ENCODE data around the gene KLRD1.

Gene KLRD1

GRCh38 chr12:10361622-10362021, 54.0 kb downstream of the KLRD1 start:
- no peak for TF ChIP-seq CTCF (conservative IDR thresholded peaks at IDR 0.05; ENCODE audit: low read depth, low read length)
- H3K4me2 ChIP-seq: no peak overlapping the region
- no peaks in the 10 kb centered on the region for H3K79me2 ChIP-seq (ENCODE audit: insufficient read depth, low read depth)
- no peak overlapping the region for H3K9ac ChIP-seq
- H4K20me1 ChIP-seq (ENCODE audit: insufficient read depth): no peaks in the 10 kb centered on the region
- H3K4me1 ChIP-seq (ENCODE audit: low read depth, poor library complexity, severe bottlenecking): peaks cover 11% of the 10 kb centered on the region
- no peak overlapping the region for H2AFZ ChIP-seq (ENCODE audit: low read depth)
- no peaks in the 10 kb centered on the region for H3K36me3 ChIP-seq (ENCODE audit: insufficient read depth)
- no peak overlapping the region for H3K4me3 ChIP-seq (IDR thresholded peaks at IDR 0.05; ENCODE audit: insufficient read depth, low read depth, low read length)
- no peak overlapping the region for H3K27ac ChIP-seq
- H3K27me3 ChIP-seq (ENCODE audit: insufficient read depth, low read depth): peaks cover 13% of the 10 kb centered on the region

GRCh38 chr12:10362325-10362724, 54.7 kb downstream of the KLRD1 start:
- Histone ChIP-seq H3K4me2 (no peak overlapping the region), H3K4me1 (ENCODE audit: low read depth, poor library complexity, severe bottlenecking) (peaks cover 11% of the 10 kb centered on the region), H2AFZ (ENCODE audit: low read depth) (no peak overlapping the region)

GRCh38 chr12:10362828-10363657, 55.4 kb downstream of the KLRD1 start:
- Histone ChIP-seq H3K9ac (no peak overlapping the region), H3K79me2 (ENCODE audit: insufficient read depth, low read depth) (no peaks in the 10 kb centered on the region), H3K36me3 (ENCODE audit: insufficient read depth) (no peaks in the 10 kb centered on the region), H3K27ac (no peak overlapping the region), H3K27me3 (ENCODE audit: insufficient read depth, low read depth) (peaks cover 13% of the 10 kb centered on the region), H2AFZ (ENCODE audit: low read depth) (no peak overlapping the region), H3K4me3 (IDR thresholded peaks at IDR 0.05; ENCODE audit: insufficient read depth, low read depth, low read length) (no peak overlapping the region), H4K20me1 (ENCODE audit: insufficient read depth) (no peaks in the 10 kb centered on the region), H3K4me1 (ENCODE audit: low read depth, poor library complexity, severe bottlenecking) (peaks cover 11% of the 10 kb centered on the region), H3K4me2 (no peak overlapping the region)
- no peak for TF ChIP-seq CTCF (conservative IDR thresholded peaks at IDR 0.05; ENCODE audit: low read depth, low read length)

More at GRCh38 chr12:10362325-10362724, 54.7 kb downstream of the KLRD1 start:
- Histone ChIP-seq H3K36me3 (ENCODE audit: insufficient read depth) (no peaks in the 10 kb centered on the region), H3K27me3 (ENCODE audit: insufficient read depth, low read depth) (peaks cover 13% of the 10 kb centered on the region), H3K4me3 (IDR thresholded peaks at IDR 0.05; ENCODE audit: insufficient read depth, low read depth, low read length) (no peak overlapping the region), H3K79me2 (ENCODE audit: insufficient read depth, low read depth) (no peaks in the 10 kb centered on the region), H4K20me1 (ENCODE audit: insufficient read depth) (no peaks in the 10 kb centered on the region), H3K27ac (no peak overlapping the region), H3K9ac (no peak overlapping the region)
- TF ChIP-seq CTCF (conservative IDR thresholded peaks at IDR 0.05; ENCODE audit: low read depth, low read length): no peak

- H3K4me1 ChIP-seq (ENCODE audit: low read depth, poor library complexity, severe bottlenecking): peaks cover 11% of the 10 kb centered on the region
- no peaks in the 10 kb centered on the region for H3K36me3 ChIP-seq (ENCODE audit: insufficient read depth)
- H3K9ac ChIP-seq: no peak overlapping the region
- no peak for TF ChIP-seq CTCF (conservative IDR thresholded peaks at IDR 0.05; ENCODE audit: low read depth, low read length)
- no peak overlapping the region for H3K27ac ChIP-seq
- peaks cover 13% of the 10 kb centered on the region for H3K27me3 ChIP-seq (ENCODE audit: insufficient read depth, low read depth)
- H3K4me3 ChIP-seq (IDR thresholded peaks at IDR 0.05; ENCODE audit: insufficient read depth, low read depth, low read length): no peak overlapping the region
- H2AFZ ChIP-seq (ENCODE audit: low read depth): no peak overlapping the region
- no peaks in the 10 kb centered on the region for H4K20me1 ChIP-seq (ENCODE audit: insufficient read depth)
- H3K79me2 ChIP-seq (ENCODE audit: insufficient read depth, low read depth): no peaks in the 10 kb centered on the region
- H3K4me2 ChIP-seq: no peak overlapping the region; the same call in 1 of the 2 replicates
Measured at GRCh38 chr12:10363658-10363913, 55.9 kb downstream of the KLRD1 start.
